ENCODE measurements around the gene SLC5A5.

Gene SLC5A5

GRCh38 chr19:17871878-17872250, at the start of gene SLC5A5:
SLC5A5 (plus strand) TSS chr19:17871945; CDS start chr19:17872320, 375 bp downstream.
- Histone ChIP-seq H3K4me1 (ENCODE audit: insufficient read depth, low read length) (no peaks in the 10 kb centered on the region), H3K36me3 (ENCODE audit: insufficient read depth, low read length) (no peaks in the 10 kb centered on the region), H3K27ac (ENCODE audit: low read depth, low read length) (no peak within 1 kb of the TSS), H3K9ac (ENCODE audit: low read length) (no peak within 1 kb of the TSS), H3K4me3 (ENCODE audit: low read depth in 1 of 2, low read length in 2 of 2) (no peak within 1 kb of the TSS), H3K27me3 (ENCODE audit: control insufficient read depth in 1 of 2, insufficient read depth in 2 of 2, low read length in 2 of 2) (peaks cover 22 to 48% of the 10 kb centered on the region in 2 donors), H3K9me3 (ENCODE audit: low read length) (no peaks in the 10 kb centered on the region)

GRCh38 chr19:17824339-17824738, 47.4 kb upstream of the SLC5A5 start:
- no peaks in the 10 kb centered on the region for H3K4me1 ChIP-seq (ENCODE audit: insufficient read depth, low read length)

GRCh38 chr19:17826508-17827056, 45.2 kb upstream of the SLC5A5 start:
- Histone ChIP-seq H3K27me3 (ENCODE audit: control insufficient read depth in 1 of 2, insufficient read depth in 2 of 2, low read length in 2 of 2) (peaks cover 0 to 22% of the 10 kb centered on the region in 2 donors), H3K36me3 (ENCODE audit: insufficient read depth, low read length) (no peaks in the 10 kb centered on the region), H3K27ac (ENCODE audit: low read depth, low read length) (no peak overlapping the region), H3K9me3 (ENCODE audit: low read length) (no peaks in the 10 kb centered on the region), H3K4me1 (ENCODE audit: insufficient read depth, low read length) (no peaks in the 10 kb centered on the region), H3K9ac (ENCODE audit: low read length) (no peak overlapping the region), H3K4me3 (ENCODE audit: low read depth in 1 of 2, low read length in 2 of 2) (no peak overlapping the region)

More at GRCh38 chr19:17824339-17824738, 47.4 kb upstream of the SLC5A5 start:
- Histone ChIP-seq H3K27me3 (ENCODE audit: control insufficient read depth in 1 of 2, insufficient read depth in 2 of 2, low read length in 2 of 2) (peaks cover 0 to 6% of the 10 kb centered on the region in 2 donors), H3K36me3 (ENCODE audit: insufficient read depth, low read length) (no peaks in the 10 kb centered on the region), H3K27ac (ENCODE audit: low read depth, low read length) (no peak overlapping the region), H3K9ac (ENCODE audit: low read length) (no peak overlapping the region), H3K9me3 (ENCODE audit: low read length) (no peaks in the 10 kb centered on the region), H3K4me3 (ENCODE audit: low read depth in 1 of 2, low read length in 2 of 2) (no peak overlapping the region)

GRCh38 chr19:17829855-17830566, 41.7 kb upstream of the SLC5A5 start:
- H3K27ac ChIP-seq (ENCODE audit: low read depth, low read length): no peak overlapping the region
- H3K4me1 ChIP-seq (ENCODE audit: insufficient read depth, low read length): no peaks in the 10 kb centered on the region
- H3K9me3 ChIP-seq (ENCODE audit: low read length): no peaks in the 10 kb centered on the region
- no peak overlapping the region for H3K9ac ChIP-seq (ENCODE audit: low read length)
- peaks cover 0 to 31% of the 10 kb centered on the region in 2 donors for H3K27me3 ChIP-seq (ENCODE audit: control insufficient read depth in 1 of 2, insufficient read depth in 2 of 2, low read length in 2 of 2)
- peak overlapping the region in 1 of 2 donors; percentile 38 for H3K4me3 ChIP-seq (ENCODE audit: low read depth in 1 of 2, low read length in 2 of 2)
- H3K36me3 ChIP-seq (ENCODE audit: insufficient read depth, low read length): no peaks in the 10 kb centered on the region

GRCh38 chr19:17830567-17831418, 41.0 kb upstream of the SLC5A5 start:
- Histone ChIP-seq H3K27ac (ENCODE audit: low read depth, low read length) (no peak overlapping the region), H3K9ac (ENCODE audit: low read length) (no peak overlapping the region), H3K4me1 (ENCODE audit: insufficient read depth, low read length) (no peaks in the 10 kb centered on the region), H3K36me3 (ENCODE audit: insufficient read depth, low read length) (no peaks in the 10 kb centered on the region), H3K9me3 (ENCODE audit: low read length) (no peaks in the 10 kb centered on the region), H3K27me3 (ENCODE audit: control insufficient read depth in 1 of 2, insufficient read depth in 2 of 2, low read length in 2 of 2) (peaks cover 0 to 31% of the 10 kb centered on the region in 2 donors), H3K4me3 (ENCODE audit: low read depth in 1 of 2, low read length in 2 of 2) (peak overlapping the region in 1 of 2 donors; percentile 38)

- Histone ChIP-seq H3K27ac (ENCODE audit: low read depth, low read length) (no peak overlapping the region), H3K4me3 (ENCODE audit: low read depth in 1 of 2, low read length in 2 of 2) (no peak overlapping the region), H3K9ac (ENCODE audit: low read length) (no peak overlapping the region), H3K4me1 (ENCODE audit: insufficient read depth, low read length) (no peaks in the 10 kb centered on the region), H3K9me3 (ENCODE audit: low read length) (no peaks in the 10 kb centered on the region), H3K27me3 (ENCODE audit: control insufficient read depth in 1 of 2, insufficient read depth in 2 of 2, low read length in 2 of 2) (peaks cover 0 to 31% of the 10 kb centered on the region in 2 donors), H3K36me3 (ENCODE audit: insufficient read depth, low read length) (no peaks in the 10 kb centered on the region)
Measured at GRCh38 chr19:17831419-17831888, 40.3 kb upstream of the SLC5A5 start.

- no peak overlapping the region for H3K27ac ChIP-seq (ENCODE audit: low read depth, low read length)
- H3K4me1 ChIP-seq (ENCODE audit: insufficient read depth, low read length): no peaks in the 10 kb centered on the region
- H3K36me3 ChIP-seq (ENCODE audit: insufficient read depth, low read length): no peaks in the 10 kb centered on the region
- no peak overlapping the region for H3K9ac ChIP-seq (ENCODE audit: low read length)
- peaks cover 0 to 31% of the 10 kb centered on the region in 2 donors for H3K27me3 ChIP-seq (ENCODE audit: control insufficient read depth in 1 of 2, insufficient read depth in 2 of 2, low read length in 2 of 2)
- no peak overlapping the region for H3K4me3 ChIP-seq (ENCODE audit: low read depth in 1 of 2, low read length in 2 of 2)
- no peaks in the 10 kb centered on the region for H3K9me3 ChIP-seq (ENCODE audit: low read length)
Measured at GRCh38 chr19:17832443-17833208, 39.1 kb upstream of the SLC5A5 start.

- no peaks in the 10 kb centered on the region for H3K4me1 ChIP-seq (ENCODE audit: insufficient read depth, low read length)
- H3K36me3 ChIP-seq (ENCODE audit: insufficient read depth, low read length): no peaks in the 10 kb centered on the region
- peaks cover 0 to 34% of the 10 kb centered on the region in 2 donors for H3K27me3 ChIP-seq (ENCODE audit: control insufficient read depth in 1 of 2, insufficient read depth in 2 of 2, low read length in 2 of 2)
- H3K27ac ChIP-seq (ENCODE audit: low read depth, low read length): no peak overlapping the region
- no peak overlapping the region for H3K9ac ChIP-seq (ENCODE audit: low read length)
- H3K9me3 ChIP-seq (ENCODE audit: low read length): no peaks in the 10 kb centered on the region
- no peak overlapping the region for H3K4me3 ChIP-seq (ENCODE audit: low read depth in 1 of 2, low read length in 2 of 2)
Measured at GRCh38 chr19:17834350-17835181, 37.2 kb upstream of the SLC5A5 start.

GRCh38 chr19:17835182-17836006, 36.4 kb upstream of the SLC5A5 start:
- H3K4me1 ChIP-seq (ENCODE audit: insufficient read depth, low read length): no peaks in the 10 kb centered on the region
- no peaks in the 10 kb centered on the region for H3K9me3 ChIP-seq (ENCODE audit: low read length)
- H3K36me3 ChIP-seq (ENCODE audit: insufficient read depth, low read length): no peaks in the 10 kb centered on the region
- no peak overlapping the region for H3K27ac ChIP-seq (ENCODE audit: low read depth, low read length)
- no peak overlapping the region for H3K4me3 ChIP-seq (ENCODE audit: low read depth in 1 of 2, low read length in 2 of 2)
- H3K27me3 ChIP-seq (ENCODE audit: control insufficient read depth in 1 of 2, insufficient read depth in 2 of 2, low read length in 2 of 2): peaks cover 0 to 26% of the 10 kb centered on the region in 2 donors
- no peak overlapping the region for H3K9ac ChIP-seq (ENCODE audit: low read length)

GRCh38 chr19:17836530-17836929, 35.2 kb upstream of the SLC5A5 start:
- Histone ChIP-seq H3K9me3 (ENCODE audit: low read length) (no peaks in the 10 kb centered on the region), H3K4me3 (ENCODE audit: low read depth in 1 of 2, low read length in 2 of 2) (no peak overlapping the region), H3K27ac (ENCODE audit: low read depth, low read length) (no peak overlapping the region), H3K4me1 (ENCODE audit: insufficient read depth, low read length) (no peaks in the 10 kb centered on the region), H3K36me3 (ENCODE audit: insufficient read depth, low read length) (no peaks in the 10 kb centered on the region), H3K9ac (ENCODE audit: low read length) (no peak overlapping the region), H3K27me3 (ENCODE audit: control insufficient read depth in 1 of 2, insufficient read depth in 2 of 2, low read length in 2 of 2) (peaks cover 5 to 28% of the 10 kb centered on the region in 2 donors)
